NB4 (cell line): ENCODE measurements around the gene LACTB.

Source experiments
- DNase-seq: peaks from one replicate; pipeline ENCODE4 v3.0.0; 2010; ENCODE audit warnings: low read depth
- H3K4me3 ChIP-seq: one replicate; pipeline ENCODE4 v1.5.1; 2011; ENCODE audit warnings: mild to moderate bottlenecking, low read depth, low read length, moderate library complexity
- MYC ChIP-seq: IDR thresholded peaks from 2 replicates; pipeline ENCODE4 v1.6.1; 2011; ENCODE audit warnings: low read depth, low read length
- POLR2A ChIP-seq: IDR thresholded peaks from 2 replicates; pipeline ENCODE4 v1.6.1; 2011; ENCODE audit warnings: mild to moderate bottlenecking; ENCODE audit not compliant: insufficient read length; ENCODE audit errors: extremely low read depth
- TF ChIP-seq, protein P1 (sequence below): IDR thresholded peaks from 2 replicates; pipeline ENCODE4 v1.6.1; 2011; ENCODE audit warnings: low read depth, low read length
- TF ChIP-seq, protein P2 (sequence below): IDR thresholded peaks from one replicate; pipeline ENCODE4 v1.5.1; 2012; ENCODE audit warnings: low read depth, low read length

Gene LACTB

DNA sequence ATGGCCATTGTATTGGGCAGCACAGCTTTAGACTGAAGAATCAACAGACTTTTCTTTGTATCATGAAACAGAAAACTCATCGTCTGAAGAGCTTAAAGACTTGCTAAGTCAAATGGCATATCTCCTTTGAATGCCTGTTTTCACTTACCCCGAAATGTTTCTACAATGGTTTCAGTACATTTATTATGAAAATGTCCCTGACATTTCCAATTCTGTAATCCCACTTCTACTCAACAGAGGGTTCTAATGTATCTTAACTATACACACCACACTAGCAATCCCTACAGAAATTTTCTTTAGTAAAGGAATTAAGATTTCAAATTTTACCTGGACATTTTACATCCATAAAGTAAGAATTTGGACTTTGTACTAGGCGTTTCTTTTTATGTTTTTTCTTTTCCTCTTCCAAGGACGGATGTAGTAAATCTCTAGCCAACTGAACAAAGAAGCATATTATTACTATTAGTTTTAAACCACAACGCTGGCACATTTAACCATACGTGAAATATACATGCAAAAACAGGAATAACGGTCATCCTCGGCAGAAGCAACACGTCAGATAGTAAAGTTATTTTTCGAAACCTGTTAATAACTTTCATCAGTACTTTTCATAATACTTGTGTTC is 34.5 kb downstream of the LACTB start:
- peak overlapping the region; percentile 78 for H3K4me3 ChIP-seq
- peak; percentile 3 for DNase-seq
- TF ChIP-seq POLR2A (no peak), MYC (no peak)
- TF ChIP-seq, protein P1, sequence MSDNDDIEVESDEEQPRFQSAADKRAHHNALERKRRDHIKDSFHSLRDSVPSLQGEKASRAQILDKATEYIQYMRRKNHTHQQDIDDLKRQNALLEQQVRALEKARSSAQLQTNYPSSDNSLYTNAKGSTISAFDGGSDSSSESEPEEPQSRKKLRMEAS = no peak
- TF ChIP-seq, protein P2, sequence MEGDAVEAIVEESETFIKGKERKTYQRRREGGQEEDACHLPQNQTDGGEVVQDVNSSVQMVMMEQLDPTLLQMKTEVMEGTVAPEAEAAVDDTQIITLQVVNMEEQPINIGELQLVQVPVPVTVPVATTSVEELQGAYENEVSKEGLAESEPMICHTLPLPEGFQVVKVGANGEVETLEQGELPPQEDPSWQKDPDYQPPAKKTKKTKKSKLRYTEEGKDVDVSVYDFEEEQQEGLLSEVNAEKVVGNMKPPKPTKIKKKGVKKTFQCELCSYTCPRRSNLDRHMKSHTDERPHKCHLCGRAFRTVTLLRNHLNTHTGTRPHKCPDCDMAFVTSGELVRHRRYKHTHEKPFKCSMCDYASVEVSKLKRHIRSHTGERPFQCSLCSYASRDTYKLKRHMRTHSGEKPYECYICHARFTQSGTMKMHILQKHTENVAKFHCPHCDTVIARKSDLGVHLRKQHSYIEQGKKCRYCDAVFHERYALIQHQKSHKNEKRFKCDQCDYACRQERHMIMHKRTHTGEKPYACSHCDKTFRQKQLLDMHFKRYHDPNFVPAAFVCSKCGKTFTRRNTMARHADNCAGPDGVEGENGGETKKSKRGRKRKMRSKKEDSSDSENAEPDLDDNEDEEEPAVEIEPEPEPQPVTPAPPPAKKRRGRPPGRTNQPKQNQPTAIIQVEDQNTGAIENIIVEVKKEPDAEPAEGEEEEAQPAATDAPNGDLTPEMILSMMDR = no peak

DNA sequence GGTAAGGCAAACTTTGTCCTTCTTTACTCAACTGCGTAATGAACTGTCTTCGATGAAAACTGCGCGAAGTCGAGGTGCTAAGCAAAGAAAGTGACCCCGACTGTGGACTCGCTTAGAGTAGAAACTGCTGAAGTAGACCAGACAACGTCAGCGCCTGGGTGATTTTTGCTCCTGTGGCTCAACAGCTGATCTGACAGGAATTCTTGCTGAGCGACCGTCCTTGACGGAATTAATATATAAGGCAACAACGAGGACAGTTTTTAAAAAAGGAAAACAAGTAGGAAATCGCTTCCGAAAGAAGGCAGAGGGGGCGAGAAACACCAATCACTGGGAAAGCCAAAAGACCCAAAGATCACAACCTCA is 35.1 kb downstream of the LACTB start:
- H3K4me3 ChIP-seq = peak overlapping the region; percentile 78
- peak; percentile 58 for DNase-seq
- TF ChIP-seq, protein P2 = no peak
- TF ChIP-seq POLR2A (no peak), MYC (no peak)
- TF ChIP-seq, protein P1 = no peak

DNA sequence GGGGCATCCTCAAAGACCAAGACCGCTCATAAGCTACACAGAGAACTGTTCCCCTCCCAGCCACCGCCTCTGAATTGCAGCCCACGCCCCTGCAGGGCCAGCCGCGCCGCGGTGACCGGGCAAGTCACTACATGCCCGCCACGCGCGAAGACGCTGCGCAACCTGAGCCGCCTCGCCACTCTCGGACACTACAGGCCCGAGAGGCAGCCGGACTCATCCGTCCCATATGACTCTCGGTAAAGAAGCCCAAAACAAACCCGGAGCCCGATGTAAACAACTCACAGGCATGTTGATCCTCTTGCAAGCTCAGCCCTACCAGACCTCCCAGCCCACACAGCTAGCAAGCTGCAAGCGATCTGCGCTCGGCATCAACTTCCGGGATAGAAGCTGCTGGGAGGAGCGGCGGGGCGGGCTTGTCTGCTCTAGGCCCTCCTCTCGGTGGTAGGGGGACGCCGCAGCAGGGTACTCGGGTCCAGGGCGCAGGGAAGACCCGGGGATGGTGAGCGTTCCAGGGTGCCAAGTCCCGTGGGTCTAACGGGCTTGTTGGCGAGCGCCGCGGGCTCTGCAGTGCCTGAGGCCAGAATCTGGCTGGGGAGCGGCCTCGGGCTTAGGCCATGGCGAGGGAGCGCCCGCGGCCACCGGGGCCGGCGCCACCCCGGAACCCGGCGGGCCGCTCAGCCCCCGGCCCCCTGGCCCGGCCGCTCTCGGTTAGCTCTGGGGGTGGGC is 35.6 kb downstream of the LACTB start, which contains the start of gene RPS27L:
RPS27L (minus strand) TSS at position 360 of the 726 bp plus-strand sequence; CDS start at position 288, 72 bp downstream.
- DNase-seq = peak; percentile 96
- H3K4me3 ChIP-seq = peak within 1 kb of the TSS; percentile 78
- TF ChIP-seq, protein P1 = peak; percentile 37
- TF ChIP-seq MYC = peak; percentile 61
- TF ChIP-seq, protein P2 = no peak
- peak; percentile 97 for TF ChIP-seq POLR2A

DNA sequence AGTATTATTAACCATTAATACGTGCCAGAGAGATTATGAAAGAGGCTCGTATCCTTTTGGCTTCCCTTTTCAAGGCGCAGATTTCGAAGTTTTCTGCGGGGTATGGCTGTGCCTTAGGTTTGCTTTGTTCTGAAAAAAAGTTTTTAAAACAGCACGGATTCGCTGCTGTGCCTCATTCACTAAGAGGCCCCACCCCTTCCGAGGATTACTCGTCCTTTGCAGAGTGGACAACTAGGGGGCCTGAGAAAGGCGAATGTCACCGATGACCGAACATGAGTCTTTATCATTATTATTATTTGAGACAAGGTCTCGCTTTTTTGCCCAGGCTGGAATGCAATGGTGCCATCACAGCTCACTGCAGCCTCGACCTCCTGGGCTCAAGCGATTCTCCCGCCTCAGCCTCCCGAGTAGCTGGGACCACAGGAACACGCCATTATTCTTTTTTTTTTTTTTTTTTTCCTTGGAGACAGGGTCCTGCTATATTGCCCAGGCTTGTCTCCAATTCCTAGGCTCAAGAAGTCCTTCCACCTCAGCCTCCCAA is 36.3 kb downstream of the LACTB start:
- TF ChIP-seq MYC (peak; percentile 30; the same call in 1 of the 2 replicates), POLR2A (no peak)
- TF ChIP-seq, protein P1 = no peak; the same call in 1 of the 2 replicates
- H3K4me3 ChIP-seq = peak overlapping the region; percentile 78
- DNase-seq = peak; percentile 69

DNA sequence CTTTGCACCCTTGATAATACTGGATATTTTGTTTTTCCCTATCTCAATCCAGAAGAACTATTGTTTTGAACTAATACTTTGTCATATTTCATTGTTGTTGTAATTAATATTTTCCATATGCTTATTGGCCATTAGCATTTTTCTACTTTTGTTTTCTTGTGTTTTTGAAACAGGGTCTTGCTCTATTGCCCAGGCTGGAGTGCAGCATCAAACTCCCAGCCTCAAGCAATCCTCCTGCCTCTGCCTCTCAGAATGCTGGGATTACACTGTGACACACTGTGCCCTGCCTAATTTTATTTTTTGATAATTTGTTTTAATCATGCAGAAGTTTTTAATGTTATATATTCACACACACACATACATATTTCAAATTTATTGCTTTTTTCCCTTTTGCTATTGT is 39.0 kb downstream of the LACTB start:
- TF ChIP-seq MYC (no peak), POLR2A (no peak)
- TF ChIP-seq, protein P2 = no peak
- TF ChIP-seq, protein P1 = no peak

DNA sequence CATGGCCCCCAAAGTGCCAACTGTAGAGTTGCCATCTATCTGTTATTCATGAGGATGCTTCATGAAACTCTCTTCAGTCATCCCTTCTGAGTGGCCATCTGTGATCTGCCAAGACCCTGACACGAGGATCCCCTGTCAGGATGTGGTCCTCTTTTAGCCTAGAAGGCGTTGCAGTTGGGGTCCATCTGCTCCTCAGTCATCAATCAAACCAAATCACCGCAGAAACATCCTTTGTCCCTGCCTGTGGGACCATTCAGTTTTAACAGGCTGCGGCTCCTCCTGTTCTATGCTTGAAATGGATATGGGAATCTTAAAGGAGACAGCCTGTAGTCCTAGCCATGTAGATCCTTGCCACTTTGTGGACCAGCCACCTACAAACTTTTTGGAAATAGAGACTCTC is 41.6 kb downstream of the LACTB start:
- TF ChIP-seq MYC = no peak
- no peak for TF ChIP-seq POLR2A
- TF ChIP-seq, protein P1 = no peak
- TF ChIP-seq, protein P2 = no peak

More for the DNA sequence above, 39.0 kb downstream of the LACTB start:
- no peak overlapping the region for H3K4me3 ChIP-seq
- no peak for DNase-seq

More for the DNA sequence above, 41.6 kb downstream of the LACTB start:
- no peak for DNase-seq
- H3K4me3 ChIP-seq = no peak overlapping the region
